Colon (tissue), 2 donors: ENCODE measurements around the gene BCAS1.

Experiments used
- FAIRE-seq: peaks from 2 replicates; lab custom pipeline; 2012; peaks lifted over from hg19 to GRCh38; lab: Jason Lieb, UNC
- donor health status: control.
- donor health status: control.

BCAS1 gene

GRCh38 chr20:54103067-54103761 lies 32.8 kb upstream of the BCAS1 start:
- no peak for FAIRE-seq

- no peak for FAIRE-seq
Measured at GRCh38 chr20:54102543-54102942, 32.1 kb upstream of the BCAS1 start.

- no peak for FAIRE-seq
Measured at GRCh38 chr20:54100563-54100962, 30.2 kb upstream of the BCAS1 start.

- no peak for FAIRE-seq
Measured at GRCh38 chr20:54099894-54100293, 29.5 kb upstream of the BCAS1 start.

- no peak for FAIRE-seq
Measured at GRCh38 chr20:54098047-54098446, 27.7 kb upstream of the BCAS1 start.

GRCh38 chr20:54097236-54097529 lies 26.8 kb upstream of the BCAS1 start:
- FAIRE-seq, result no peak

- no peak for FAIRE-seq
Measured at GRCh38 chr20:54095824-54096223, 25.4 kb upstream of the BCAS1 start.

- FAIRE-seq, result no peak
Measured at GRCh38 chr20:54094268-54094580, 23.8 kb upstream of the BCAS1 start.

GRCh38 chr20:54093423-54094267 lies 23.3 kb upstream of the BCAS1 start:
- FAIRE-seq, result no peak

- FAIRE-seq, result no peak
Measured at GRCh38 chr20:54092021-54092420, 21.6 kb upstream of the BCAS1 start.

GRCh38 chr20:54091120-54091480 lies 20.7 kb upstream of the BCAS1 start:
- no peak for FAIRE-seq

- no peak for FAIRE-seq
Measured at GRCh38 chr20:54090230-54091119, 20.1 kb upstream of the BCAS1 start.

GRCh38 chr20:54088430-54088829 lies 18.0 kb upstream of the BCAS1 start:
- no peak for FAIRE-seq

GRCh38 chr20:54086507-54087039 lies 16.2 kb upstream of the BCAS1 start:
- FAIRE-seq, result no peak

- FAIRE-seq, result no peak
Measured at GRCh38 chr20:54085910-54086309, 15.5 kb upstream of the BCAS1 start.

- FAIRE-seq, result no peak
Measured at GRCh38 chr20:54085425-54085824, 15.0 kb upstream of the BCAS1 start.

- FAIRE-seq, result no peak
Measured at GRCh38 chr20:54084727-54085388, 14.5 kb upstream of the BCAS1 start.

GRCh38 chr20:54084193-54084592 lies 13.8 kb upstream of the BCAS1 start:
- FAIRE-seq, result no peak

- FAIRE-seq, result no peak
Measured at GRCh38 chr20:54083459-54083858, 13.1 kb upstream of the BCAS1 start.

GRCh38 chr20:54082100-54082499 lies 11.7 kb upstream of the BCAS1 start:
- no peak for FAIRE-seq

GRCh38 chr20:54079652-54080051 lies 9.3 kb upstream of the BCAS1 start:
- no peak for FAIRE-seq

- no peak for FAIRE-seq
Measured at GRCh38 chr20:54078296-54078984, 8.0 kb upstream of the BCAS1 start.
